Lung (tissue), 12 donors: ENCODE results near the gene SEC14L1. TPM values are rescaled to one million over a fixed set of nuclear protein-coding genes. Genes with fewer than 3 reads are reported as not detected.

ENCODE experiments used
- ATAC-seq: fragments of 200-7000 bp; cut with Tn5 transposase; one replicate; pipeline ENCODE4 v1.9.1; 2020; ENCODE audit warnings: moderate number of reproducible peaks; ENCODE audit not compliant: insufficient read depth, low FRiP score
- DNase-seq, 3 donors: peaks; one replicate each; pipeline ENCODE4 v3.0.0-alpha.2; 2013 to 2017
- H3K27ac ChIP-seq, 2 donors: one replicate each; pipeline ENCODE4 v1.5.1; 2013; ENCODE audit warnings: mild to moderate bottlenecking in 2 of 2, moderate library complexity in 2 of 2, control low read depth in 1 of 2, inconsistent platforms in 1 of 2, low read depth in 1 of 2, low read length in 1 of 2
- H3K27me3 ChIP-seq, 3 donors: one replicate each; pipeline ENCODE4 v1.5.1; 2013; ENCODE audit warnings: low read length in 2 of 3; ENCODE audit not compliant: control insufficient read depth in 3 of 3, insufficient read depth in 3 of 3
- H3K36me3 ChIP-seq, 4 donors: one replicate each; pipeline ENCODE4 v1.5.1; 2013; ENCODE audit warnings: low read length in 4 of 4, mild to moderate bottlenecking in 1 of 4, moderate library complexity in 1 of 4; ENCODE audit not compliant: control insufficient read depth in 4 of 4, insufficient read depth in 4 of 4
- H3K4me1 ChIP-seq, 5 donors: one replicate each; pipeline ENCODE4 v1.5.1; 2013; ENCODE audit warnings: low read length in 5 of 5, mild to moderate bottlenecking in 2 of 5, moderate library complexity in 1 of 5; ENCODE audit not compliant: control insufficient read depth in 5 of 5, insufficient read depth in 5 of 5
- H3K4me3 ChIP-seq: one replicate; pipeline ENCODE4 v1.5.1; 2013; ENCODE audit warnings: mild to moderate bottlenecking, control low read depth, moderate library complexity
- H3K9ac ChIP-seq, 2 donors: one replicate each; pipeline ENCODE4 v1.5.1; 2013; ENCODE audit warnings: low read length in 2 of 2, control low read depth in 1 of 2; ENCODE audit not compliant: insufficient read depth in 1 of 2
- H3K9me3 ChIP-seq, 4 donors: one replicate each; pipeline ENCODE4 v1.5.1; 2013; ENCODE audit warnings: low read length in 3 of 4, mild to moderate bottlenecking in 1 of 4, moderate library complexity in 1 of 4; ENCODE audit not compliant: control insufficient read depth in 4 of 4, insufficient read depth in 3 of 4
- WGBS, 2 donors: extraction: QIAGEN DNeasy Blood & Tissue Kit; methylation state at CpG; one replicate each; pipeline ENCODE4 v1.1.7; 2013; 5-methylcytosine and 5-hydroxymethylcytosine counted together
- polyA plus RNA-seq, 2 donors: library from polyadenylated mRNA; stranded (reverse); fragments of 200-250 nt; gene quantifications; one replicate each; pipeline ENCODE4 v1.2.1, GENCODE V29; 2013
- total RNA-seq, 2 donors: library from RNA; depleted of rRNA in 1 of 2; stranded (reverse); fragments of >200 nt in 1 of 2; gene quantifications; one replicate each; pipeline ENCODE4 v1.2.1, GENCODE V29; 2014 to 2021
- TF ChIP-seq, protein P1 (sequence below): IDR thresholded peaks from 2 replicates; pipeline ENCODE4 v1.5.1; 2012; ENCODE audit warnings: mild to moderate bottlenecking; ENCODE audit errors: control extremely low read depth, extremely low read depth
- donor health status: control.
- donor health status: control.
- donor health status: Bipolar disorder and iron deficiency.
- donor health status: healthy.
- donor health status: DM: yes; HTN: yes; CAD: no.

The SEC14L1 gene
- total and polyA plus RNA-seq, 4 donors, result 41.6 to 171 (median 135) TPM

DNA sequence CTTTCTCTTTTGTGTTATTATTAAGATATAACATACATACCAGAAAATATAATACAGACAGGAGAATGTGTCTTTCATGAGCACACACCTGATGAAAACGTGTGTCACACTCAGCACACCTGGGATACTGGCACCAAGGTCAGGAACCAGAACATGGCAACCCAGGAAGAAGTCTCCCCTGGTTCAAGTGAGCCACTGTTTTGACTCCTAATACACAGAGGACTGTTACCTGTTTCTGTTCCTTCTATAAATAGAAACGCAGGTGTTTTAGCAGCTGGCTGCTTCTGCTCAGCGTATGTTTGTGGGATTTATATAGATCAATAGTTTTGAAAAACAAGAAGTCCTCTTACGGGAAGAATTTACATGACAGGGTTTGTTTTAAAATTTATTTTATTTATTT, 3.5 kb downstream of the SEC14L1 start:
- TF ChIP-seq, protein P1, sequence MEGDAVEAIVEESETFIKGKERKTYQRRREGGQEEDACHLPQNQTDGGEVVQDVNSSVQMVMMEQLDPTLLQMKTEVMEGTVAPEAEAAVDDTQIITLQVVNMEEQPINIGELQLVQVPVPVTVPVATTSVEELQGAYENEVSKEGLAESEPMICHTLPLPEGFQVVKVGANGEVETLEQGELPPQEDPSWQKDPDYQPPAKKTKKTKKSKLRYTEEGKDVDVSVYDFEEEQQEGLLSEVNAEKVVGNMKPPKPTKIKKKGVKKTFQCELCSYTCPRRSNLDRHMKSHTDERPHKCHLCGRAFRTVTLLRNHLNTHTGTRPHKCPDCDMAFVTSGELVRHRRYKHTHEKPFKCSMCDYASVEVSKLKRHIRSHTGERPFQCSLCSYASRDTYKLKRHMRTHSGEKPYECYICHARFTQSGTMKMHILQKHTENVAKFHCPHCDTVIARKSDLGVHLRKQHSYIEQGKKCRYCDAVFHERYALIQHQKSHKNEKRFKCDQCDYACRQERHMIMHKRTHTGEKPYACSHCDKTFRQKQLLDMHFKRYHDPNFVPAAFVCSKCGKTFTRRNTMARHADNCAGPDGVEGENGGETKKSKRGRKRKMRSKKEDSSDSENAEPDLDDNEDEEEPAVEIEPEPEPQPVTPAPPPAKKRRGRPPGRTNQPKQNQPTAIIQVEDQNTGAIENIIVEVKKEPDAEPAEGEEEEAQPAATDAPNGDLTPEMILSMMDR, result no peak
- ATAC-seq (no peak), DNase-seq (no peak)
- Histone ChIP-seq H3K27me3 (no peaks in the 10 kb centered on the region), H3K9me3 (no peaks in the 10 kb centered on the region), H3K4me1 (peaks cover 4 to 55% (median 21%) of the 10 kb centered on the region in 5 donors), H3K9ac (no peak overlapping the region), H3K36me3 (peaks cover 7 to 21% (median 14%) of the 10 kb centered on the region in 4 donors), H3K27ac (peak overlapping the region; percentile 45 to 73), H3K4me3 (no peak overlapping the region)
- WGBS, 2 donors, result 74 to 80% methylated on average over 4 of the region's 4 CpGs

GRCh38 chr17:77145224-77145611, 4.4 kb downstream of the SEC14L1 start:
- peaks cover 4 to 49% (median 19%) of the 10 kb centered on the region in 5 donors for H3K4me1 ChIP-seq
- peak overlapping the region; percentile 81 to 87 for H3K27ac ChIP-seq
- WGBS, 2 donors, result 60 to 82% methylated on average over 3 of the region's 3 CpGs
- no peaks in the 10 kb centered on the region for H3K9me3 ChIP-seq
- H3K4me3 ChIP-seq, result no peak overlapping the region
- TF ChIP-seq, protein P1, result no peak
- ATAC-seq, result no peak
- DNase-seq, result no peak
- H3K36me3 ChIP-seq, result peaks cover 7 to 23% (median 14%) of the 10 kb centered on the region in 4 donors
- H3K9ac ChIP-seq, result peak overlapping the region in 1 of 2 donors; percentile 14
- H3K27me3 ChIP-seq, result no peaks in the 10 kb centered on the region

- peak; percentile 90 to 95 (median 94) for DNase-seq
Observed at GRCh38 chr17:77145612-77146245, 5.0 kb downstream of the SEC14L1 start.

More at GRCh38 chr17:77145612-77146245, 5.0 kb downstream of the SEC14L1 start:
- WGBS, 2 donors, result 20 to 43% methylated on average over 8 of the region's 8 CpGs
- H3K27ac ChIP-seq, result peak overlapping the region; percentile 81 to 87
- H3K4me1 ChIP-seq, result peaks cover 4 to 48% (median 19%) of the 10 kb centered on the region in 5 donors
- no peaks in the 10 kb centered on the region for H3K9me3 ChIP-seq
- H3K36me3 ChIP-seq, result peaks cover 7 to 23% (median 14%) of the 10 kb centered on the region in 4 donors
- TF ChIP-seq, protein P1, result no peak
- H3K9ac ChIP-seq, result peak overlapping the region in 1 of 2 donors; percentile 14
- no peaks in the 10 kb centered on the region for H3K27me3 ChIP-seq
- ATAC-seq, result peak; percentile 57
- H3K4me3 ChIP-seq, result peak overlapping the region; percentile 0
